PC-9 (cell line): Measurements from ENCODE around the gene INO80. TPM values are rescaled to one million over a fixed set of nuclear protein-coding genes. Genes with fewer than 3 reads are reported as not detected.

Experiments used
- BruUV-seq: library from RNA; stranded (reverse); fragments of 400-500 nt; replicated peaks from 2 replicates; lab custom pipeline; 2021; lab: Mats Ljungman, UMichigan
- CTCF ChIA-PET: fragments of 300-600 bp; sonication (Branson Sonifier 250); formaldehyde crosslinking; loops from one replicate; lab custom pipeline; 2022; ENCODE audit warnings: antibody characterized with exemption; lab: Charles Lee
- POLR2A ChIA-PET: fragments of 300-600 bp; sonication (Branson Sonifier 250); formaldehyde crosslinking; loops from one replicate; lab custom pipeline; 2022; ENCODE audit warnings: antibody characterized with exemption; ENCODE audit not compliant: unreplicated experiment; lab: Charles Lee
- DNase-seq, 2 experiments: peaks; one replicate each; pipeline versions ENCODE4 v3.0.0 to v3.0.0-alpha.2; 2015 to 2022; ENCODE audit warnings: mixed read lengths in 1 of 2
- H2AFZ ChIP-seq: fragments of 200-600 bp; sonication (generic); 2 replicates; pipeline ENCODE4 v1.8.1; 2017; ENCODE audit warnings: antibody characterized with exemption
- H3F3A ChIP-seq: fragments of 200-600 bp; sonication (generic); 2 replicates; pipeline ENCODE4 v1.8.1; 2017; ENCODE audit warnings: antibody characterized with exemption, mild to moderate bottlenecking, low read depth; ENCODE audit not compliant: insufficient read depth
- H3K27ac ChIP-seq: fragments of 200-600 bp; sonication (generic); 2 replicates; pipeline ENCODE4 v1.6.1; 2016; ENCODE audit warnings: mixed run types
- H3K27me3 ChIP-seq: fragments of 200-600 bp; sonication (generic); 2 replicates; pipeline ENCODE4 v1.6.1; 2016; ENCODE audit warnings: low read depth, mixed run types; ENCODE audit not compliant: insufficient read depth
- H3K36me3 ChIP-seq: fragments of 200-600 bp; sonication (generic); 2 replicates; pipeline ENCODE4 v1.6.1; 2016; ENCODE audit warnings: low read depth, mixed run types
- H3K4me1 ChIP-seq: fragments of 200-600 bp; sonication (generic); replicated peaks from 2 replicates; pipeline ENCODE4 v1.6.1; 2016; ENCODE audit warnings: mixed run types; ENCODE audit not compliant: insufficient read depth
- H3K4me2 ChIP-seq: fragments of 200-600 bp; sonication (generic); 2 replicates; pipeline ENCODE4 v1.6.1; 2017; ENCODE audit warnings: mixed run types
- H3K4me3 ChIP-seq: fragments of 200-600 bp; sonication (generic); 2 replicates; pipeline ENCODE4 v1.6.1; 2016; ENCODE audit warnings: mixed run types
- H3K79me2 ChIP-seq: fragments of 200-600 bp; sonication (generic); 2 replicates; pipeline ENCODE4 v1.6.1; 2017; ENCODE audit warnings: low read depth, mixed run types
- H3K9me2 ChIP-seq: fragments of 200-600 bp; sonication (generic); 2 replicates; pipeline ENCODE4 v1.8.1; 2017; ENCODE audit warnings: mild to moderate bottlenecking; ENCODE audit not compliant: insufficient read depth
- H3K9me3 ChIP-seq: fragments of 200-600 bp; sonication (generic); 2 replicates; pipeline ENCODE4 v1.8.1; 2016; ENCODE audit warnings: low read depth; ENCODE audit not compliant: insufficient read depth
- H4K20me1 ChIP-seq: fragments of 200-600 bp; sonication (generic); 2 replicates; pipeline ENCODE4 v1.8.1; 2017; ENCODE audit not compliant: insufficient read depth
- CTCF ChIP-seq: fragments of 200-600 bp; sonication (generic); conservative IDR thresholded peaks from 2 replicates; pipeline ENCODE4 v1.6.1; 2017; ENCODE audit warnings: mixed run types, antibody characterized with exemption, mild to moderate bottlenecking, moderate library complexity
- EZH2 ChIP-seq: fragments of 200-600 bp; sonication (generic); IDR thresholded peaks from 2 replicates; pipeline ENCODE4 v1.8.0; 2017; ENCODE audit warnings: antibody characterized with exemption, low read depth
- intact Hi-C: fragments of 100-400 bp; cut with micrococcal nuclease; formaldehyde crosslinking; loops from one replicate; pipeline ENCODE4 v1.10.0; 2022; ENCODE audit not compliant: unreplicated experiment
- total RNA-seq: library from RNA; stranded (reverse); gene quantifications from 2 replicates; pipeline ENCODE4 v1.2.3, GENCODE V29; 2021

INO80 gene
- total RNA-seq, 1 experiment from 2014 or later = 18.8 TPM

- Histone ChIP-seq H3K4me1 (no peaks in the 10 kb centered on the region), H3K27ac (no peak overlapping the region), H3K9me2 (no peaks in the 10 kb centered on the region), H3K27me3 (no peaks in the 10 kb centered on the region), H3K4me3 (no peak overlapping the region), H3K36me3 (peaks cover 20% of the 10 kb centered on the region), H3K9me3 (no peaks in the 10 kb centered on the region), H4K20me1 (no peaks in the 10 kb centered on the region), H2AFZ (no peak overlapping the region), H3F3A (no peaks in the 10 kb centered on the region), H3K79me2 (no peaks in the 10 kb centered on the region), H3K4me2 (no peak overlapping the region)
- BruUV-seq = no TSS peak
- intact Hi-C loops = no loop called here
- ChIA-PET POLR2A (no interaction called here), CTCF (no interaction called here)
- DNase-seq = no peak
- TF ChIP-seq CTCF (no peak), EZH2 (no peak)
Observed at GRCh38 chr15:41047474-41047873, 68.6 kb downstream of the INO80 start.

DNA sequence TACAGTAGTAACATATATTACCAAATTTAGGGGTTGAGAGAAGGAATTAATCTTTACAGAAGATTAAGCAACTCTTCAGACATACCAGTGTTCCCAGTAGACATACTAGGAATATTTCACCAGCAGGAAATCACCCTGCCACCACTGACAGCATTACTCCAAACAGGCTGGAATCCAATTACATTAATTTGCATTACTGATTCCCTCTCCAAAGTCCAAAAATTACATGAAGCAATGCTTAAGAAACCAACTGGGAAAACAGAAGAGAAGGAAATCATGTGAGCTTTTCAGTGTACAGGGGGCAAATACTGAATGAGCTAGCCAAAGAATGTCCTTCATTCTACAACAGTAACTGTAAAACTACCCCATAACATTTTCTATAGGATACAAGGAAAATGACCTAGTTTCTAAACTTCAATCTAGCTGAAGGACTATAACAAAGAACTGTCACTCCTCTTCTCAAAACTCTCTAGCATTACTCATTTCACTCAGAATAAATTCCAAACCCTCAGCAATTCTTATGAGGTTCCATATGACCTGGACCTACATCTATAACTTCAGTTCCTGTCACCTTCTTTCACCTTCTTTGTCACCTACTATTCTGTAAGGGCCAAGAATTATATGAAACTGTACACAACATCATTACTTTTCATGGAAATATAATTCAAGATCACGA, 72.7 kb downstream of the INO80 start:
- no peak overlapping the region for H3K4me2 ChIP-seq
- no peaks in the 10 kb centered on the region for H3K9me2 ChIP-seq
- TF ChIP-seq CTCF (no peak), EZH2 (no peak)
- intact Hi-C loops = no loop called here
- H3K79me2 ChIP-seq = no peaks in the 10 kb centered on the region
- no peaks in the 10 kb centered on the region for H3K4me1 ChIP-seq
- no peak for DNase-seq
- no peaks in the 10 kb centered on the region for H3K27me3 ChIP-seq
- ChIA-PET CTCF (no interaction called here), POLR2A (no interaction called here)
- peaks cover 16% of the 10 kb centered on the region; the same call in 1 of the 2 replicates for H3K36me3 ChIP-seq
- no peak overlapping the region for H3K4me3 ChIP-seq
- H3F3A ChIP-seq = peaks cover 3% of the 10 kb centered on the region; the same call in 1 of the 2 replicates
- H3K27ac ChIP-seq = no peak overlapping the region
- BruUV-seq = no TSS peak
- no peak overlapping the region for H2AFZ ChIP-seq
- H3K9me3 ChIP-seq = no peaks in the 10 kb centered on the region
- H4K20me1 ChIP-seq = no peaks in the 10 kb centered on the region

- peaks cover 11% of the 10 kb centered on the region; the same call in 1 of the 2 replicates for H3K36me3 ChIP-seq
- no peak overlapping the region for H3K27ac ChIP-seq
- no peak for DNase-seq
- intact Hi-C loops = no loop called here
- no peak overlapping the region for H3K4me3 ChIP-seq
- TF ChIP-seq EZH2 = no peak
- TF ChIP-seq CTCF = no peak
- no peaks in the 10 kb centered on the region for H3K9me3 ChIP-seq
- H3K4me1 ChIP-seq = no peaks in the 10 kb centered on the region
- no peaks in the 10 kb centered on the region for H3K9me2 ChIP-seq
- CTCF ChIA-PET = no interaction called here
- H4K20me1 ChIP-seq = no peaks in the 10 kb centered on the region
- H3K79me2 ChIP-seq = no peaks in the 10 kb centered on the region
- POLR2A ChIA-PET = no interaction called here
- BruUV-seq = no TSS peak
- H3F3A ChIP-seq = peaks cover 3% of the 10 kb centered on the region; the same call in 1 of the 2 replicates
- no peak overlapping the region for H3K4me2 ChIP-seq
- H3K27me3 ChIP-seq = no peaks in the 10 kb centered on the region
- H2AFZ ChIP-seq = no peak overlapping the region
Observed at GRCh38 chr15:41042851-41043250, 73.2 kb downstream of the INO80 start.
